Endothelial cell of umbilical vein (primary cell): Measurements from ENCODE around the gene DCC. TPM values are rescaled to one million over a fixed set of nuclear protein-coding genes. Genes with fewer than 3 reads are reported as not detected.

Source experiments
- BruUV-seq: library from RNA; stranded (reverse); fragments of 400-500 nt; replicated peaks from 2 replicates; lab custom pipeline; 2021; lab: Mats Ljungman, UMichigan
- CTCF ChIA-PET: fragments of 300-600, 350-600 bp; sonication (Branson Sonifier 250); formaldehyde crosslinking; loops from one replicate; lab custom pipeline; 2021; ENCODE audit warnings: antibody characterized with exemption, inconsistent platforms; lab: Charles Lee
- POLR2A ChIA-PET: fragments of 300-600, 350-600 bp; sonication (Branson Sonifier 250); formaldehyde crosslinking; loops from one replicate; lab custom pipeline; 2021; ENCODE audit warnings: antibody characterized with exemption, inconsistent platforms; lab: Charles Lee
- DNase-seq: peaks from one replicate; pipeline ENCODE4 v3.0.0-alpha.2; 2011; ENCODE audit warnings: low read depth, low spot score
- FAIRE-seq: peaks from 2 replicates; lab custom pipeline; 2011; peaks lifted over from hg19 to GRCh38; lab: Jason Lieb, UNC
- H2AFZ ChIP-seq: 2 replicates; pipeline ENCODE4 v1.6.0; 2012; ENCODE audit warnings: low read depth, low read length, control low read depth, inconsistent platforms
- H3K27ac ChIP-seq: 2 replicates; pipeline ENCODE4 v1.5.1; 2011; ENCODE audit warnings: low read depth, mild to moderate bottlenecking, control low read depth, low read length, moderate library complexity; ENCODE audit not compliant: insufficient read depth
- H3K27me3 ChIP-seq, 2 experiments: 2 replicates each; pipeline versions ENCODE4 v1.6.0 to v1.6.1; 2011; ENCODE audit warnings: low read length in 2 of 2, mixed read lengths in 1 of 2; ENCODE audit not compliant: control insufficient read depth in 2 of 2, insufficient read depth in 2 of 2
- H3K36me3 ChIP-seq, 2 experiments: 2 replicates in 1 of 2; 3 replicates in 1 of 2; pipeline ENCODE4 v1.5.1; 2011; ENCODE audit warnings: low read length in 2 of 2, mild to moderate bottlenecking in 1 of 2, moderate library complexity in 1 of 2; ENCODE audit not compliant: control insufficient read depth in 2 of 2, insufficient read depth in 2 of 2; ENCODE audit errors: extremely low read depth in 1 of 2
- H3K4me1 ChIP-seq: 3 replicates; pipeline ENCODE4 v1.5.1; 2011; ENCODE audit warnings: mild to moderate bottlenecking, low read length; ENCODE audit not compliant: control insufficient read depth, insufficient read depth; ENCODE audit errors: extremely low read depth
- H3K4me2 ChIP-seq: 2 replicates; pipeline ENCODE4 v1.6.1; 2011; ENCODE audit warnings: low read length, control low read depth, mixed read lengths; ENCODE audit not compliant: insufficient read depth
- H3K4me3 ChIP-seq, 3 experiments: fragments of 200-600 bp in 1 of 3; sonication (generic), shearing (Covaris generic) in 1 of 3; replicated peaks in 1 of 3; 2 replicates each; pipeline ENCODE4 v1.5.1; 2011 to 2016; ENCODE audit warnings: control low read depth in 3 of 3, low read length in 3 of 3, mild to moderate bottlenecking in 2 of 3, inconsistent platforms in 1 of 3, low read depth in 1 of 3, moderate library complexity in 1 of 3; ENCODE audit not compliant: insufficient read depth in 1 of 3
- H3K79me2 ChIP-seq: 2 replicates; pipeline ENCODE4 v1.6.0; 2012; ENCODE audit warnings: low read length, inconsistent platforms; ENCODE audit not compliant: control insufficient read depth, insufficient read depth
- H3K9ac ChIP-seq: replicated peaks from 2 replicates; pipeline ENCODE3; 2011; ENCODE audit warnings: low read length, control low read depth; ENCODE audit not compliant: insufficient read depth; ENCODE audit errors: extremely low read depth
- H3K9me1 ChIP-seq: replicated peaks from 3 replicates; pipeline ENCODE4 v1.6.0; 2011; ENCODE audit warnings: mild to moderate bottlenecking, low read length; ENCODE audit not compliant: control insufficient read depth, insufficient read depth; ENCODE audit errors: extremely low read depth
- H3K9me3 ChIP-seq: replicated peaks from 2 replicates; pipeline ENCODE4 v1.5.1; 2012; ENCODE audit warnings: low read length, inconsistent platforms; ENCODE audit not compliant: control insufficient read depth, insufficient read depth
- H4K20me1 ChIP-seq: replicated peaks from 2 replicates; pipeline ENCODE3; 2011; ENCODE audit warnings: mild to moderate bottlenecking, low read length; ENCODE audit not compliant: control insufficient read depth, insufficient read depth; ENCODE audit errors: extremely low read depth
- CTCF ChIP-seq, 2 donors: IDR thresholded peaks; 1 replicate in 1 of 2; 2 replicates in 1 of 2; pipeline ENCODE4 v1.5.1; 2011; ENCODE audit warnings: low read length in 2 of 2, mild to moderate bottlenecking in 2 of 2, moderate library complexity in 2 of 2, control low read depth in 1 of 2, inconsistent platforms in 1 of 2, low read depth in 1 of 2; ENCODE audit not compliant: insufficient read depth in 1 of 2; ENCODE audit errors: extremely low read depth in 1 of 2
- EZH2 ChIP-seq: IDR thresholded peaks from 2 replicates; pipeline ENCODE4 v1.6.1; 2012; ENCODE audit warnings: borderline replicate concordance, low read depth, mild to moderate bottlenecking, moderate library complexity, low read length, inconsistent platforms; ENCODE audit not compliant: severe bottlenecking
- FOS ChIP-seq: IDR thresholded peaks from 2 replicates; pipeline ENCODE4 v1.6.1; 2011; ENCODE audit warnings: mild to moderate bottlenecking, low read length, moderate library complexity, borderline replicate concordance; ENCODE audit not compliant: insufficient read depth
- GATA2 ChIP-seq: IDR thresholded peaks from 2 replicates; pipeline ENCODE4 v1.7.0; 2011; ENCODE audit warnings: low read depth, mild to moderate bottlenecking, moderate library complexity, mixed read lengths, low read length; ENCODE audit not compliant: insufficient read length, insufficient read depth
- JUN ChIP-seq: IDR thresholded peaks from 2 replicates; pipeline ENCODE4 v1.6.1; 2011; ENCODE audit warnings: borderline replicate concordance, low read depth; ENCODE audit not compliant: insufficient read length, insufficient read depth
- MYC ChIP-seq: IDR thresholded peaks from one replicate; pipeline ENCODE4 v1.6.1; 2011; ENCODE audit warnings: mild to moderate bottlenecking, low read depth, low read length
- POLR2A ChIP-seq: IDR thresholded peaks from 2 replicates; pipeline ENCODE4 v1.6.1; 2012; ENCODE audit warnings: low read depth, mild to moderate bottlenecking, control low read depth, low read length
- POLR2AphosphoS5 ChIP-seq: IDR thresholded peaks from 2 replicates; pipeline ENCODE4 v1.6.1; 2012; ENCODE audit warnings: low read depth, mild to moderate bottlenecking, control low read depth, low read length, moderate library complexity; ENCODE audit not compliant: insufficient read depth
- dilution Hi-C: fragments of 300-500 bp; cut with MboI; formaldehyde crosslinking; loops from one replicate; pipeline ENCODE4 v1.15.0; 2019; ENCODE audit warnings: low sequenced_read_pairs; ENCODE audit not compliant: extremely low pct_ligation_motif_present
- intact Hi-C: fragments of 100-400 bp; cut with micrococcal nuclease; formaldehyde crosslinking; loops from one replicate; pipeline ENCODE4 v1.10.0; 2022
- polyA plus RNA-seq, 4 experiments: library from polyadenylated mRNA; depleted of rRNA in 3 of 4; stranded (reverse) in 3 of 4; unstranded in 1 of 4; fragments of >200 nt; gene quantifications; 2 replicates each; pipeline versions ENCODE4 v1.2.1 to v1.2.3, GENCODE V29; 2011 to 2012; ENCODE audit warnings: missing spikeins in 1 of 4
- total RNA-seq: library from RNA; stranded (reverse); gene quantifications from 2 replicates; pipeline ENCODE4 v1.2.3, GENCODE V29; 2021
- TF ChIP-seq, protein P1 (sequence below): IDR thresholded peaks from 2 replicates; pipeline ENCODE4 v1.6.1; 2011; ENCODE audit not compliant: insufficient read depth, insufficient read length

The DCC gene
- total and polyA plus RNA-seq, 2 donors (not counting 3 experiments of a cell fraction or from before 2014, with no cell fraction given) = not detected

GRCh38 chr18:53426666-53427184 lies 1086.7 kb downstream of the DCC start:
- Histone ChIP-seq H3K4me2 (no peak overlapping the region), H3K27ac (no peak overlapping the region), H3K4me3 (no peak overlapping the region), H2AFZ (no peak overlapping the region), H3K9me3 (peaks cover 2% of the 10 kb centered on the region), H3K36me3 (no peaks in the 10 kb centered on the region), H3K79me2 (no peaks in the 10 kb centered on the region), H3K27me3 (no peaks in the 10 kb centered on the region), H3K9me1 (no peaks in the 10 kb centered on the region), H4K20me1 (no peaks in the 10 kb centered on the region), H3K4me1 (no peaks in the 10 kb centered on the region), H3K9ac (no peak overlapping the region)
- TF ChIP-seq JUN (no peak), MYC (no peak), POLR2A (no peak), POLR2AphosphoS5 (no peak), EZH2 (no peak), CTCF (IDR thresholded peaks at IDR 0.05; ENCODE audit: extremely low read depth in 1 of 2, insufficient read depth in 1 of 2, low read depth in 1 of 2, low read length in 2 of 2) (no peak), FOS (no peak), GATA2 (no peak)
- TF ChIP-seq, protein P1, sequence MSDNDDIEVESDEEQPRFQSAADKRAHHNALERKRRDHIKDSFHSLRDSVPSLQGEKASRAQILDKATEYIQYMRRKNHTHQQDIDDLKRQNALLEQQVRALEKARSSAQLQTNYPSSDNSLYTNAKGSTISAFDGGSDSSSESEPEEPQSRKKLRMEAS = no peak
- BruUV-seq = no TSS peak
- intact Hi-C loops = no loop called here
- ChIA-PET POLR2A (no interaction called here), CTCF (no interaction called here)
- DNase-seq (no peak), FAIRE-seq (no peak)
- dilution Hi-C loops = no loop called here
